GM23248 (cell line): ENCODE measurements around the gene BTBD19.

Experiments used
- EZH2 ChIP-seq: fragments of 200-600 bp; sonication (generic); IDR thresholded peaks from 2 replicates; pipeline ENCODE4 v1.6.1; 2018; ENCODE audit warnings: antibody characterized with exemption, mild to moderate bottlenecking; ENCODE audit not compliant: insufficient read depth, poor library complexity, severe bottlenecking
- EZH2phosphoT487 ChIP-seq: fragments of 200-600 bp; sonication (generic); IDR thresholded peaks from 2 replicates; pipeline ENCODE4 v1.6.1; 2018; ENCODE audit warnings: antibody characterized with exemption, moderate library complexity, mild to moderate bottlenecking, low read depth; ENCODE audit not compliant: insufficient read depth

DNA sequence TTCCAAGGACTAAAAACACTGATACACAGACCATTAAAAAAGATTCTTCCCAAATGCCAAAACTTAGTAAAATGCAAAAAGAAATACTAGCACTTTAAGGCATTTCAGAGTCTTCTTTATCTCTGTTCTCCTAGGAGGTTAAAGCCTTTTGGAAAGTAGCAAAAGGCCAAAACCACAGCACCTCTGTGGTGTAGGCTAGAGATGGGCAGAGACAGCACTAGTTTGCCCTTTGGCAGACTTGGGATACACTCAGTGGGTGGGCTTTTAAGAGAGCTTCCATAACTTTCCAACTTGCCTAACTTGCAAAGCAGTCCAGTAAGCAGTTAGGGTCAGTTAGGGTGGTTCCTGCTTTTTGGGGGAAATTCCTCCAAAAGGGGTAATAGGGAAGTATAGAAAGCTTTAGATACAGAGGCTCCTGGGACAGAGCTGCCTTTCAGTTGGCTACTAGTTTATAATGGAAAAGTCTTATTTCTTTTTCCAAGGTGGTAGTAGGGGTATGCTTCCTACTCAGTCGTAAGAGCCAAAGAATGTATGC is 52.6 kb downstream of the BTBD19 start:
- no peak for TF ChIP-seq EZH2
- TF ChIP-seq EZH2phosphoT487: no peak
